Activated T-cell treated with anti-CD3 and anti-CD28 coated beads for 48 hours (primary cell): ENCODE results near the gene TBC1D22A.

Experiments
- DNase-seq: peaks from one replicate; pipeline ENCODE4 v3.0.0-alpha.2; 2020; ENCODE audit warnings: low read depth

The TBC1D22A gene

GRCh38 chr22:46995501-46996360 lies 233.3 kb downstream of the TBC1D22A start:
- DNase-seq, result no peak

GRCh38 chr22:46996595-46997310 lies 234.3 kb downstream of the TBC1D22A start:
- DNase-seq, result no peak

- DNase-seq, result no peak
Measured at GRCh38 chr22:46997311-46997970, 235.0 kb downstream of the TBC1D22A start.

- DNase-seq, result no peak
Measured at GRCh38 chr22:46998331-46998730, 235.9 kb downstream of the TBC1D22A start.

GRCh38 chr22:47000256-47000655 lies 237.8 kb downstream of the TBC1D22A start:
- DNase-seq, result no peak

GRCh38 chr22:47000888-47001287 lies 238.4 kb downstream of the TBC1D22A start:
- DNase-seq, result no peak

- no peak for DNase-seq
Measured at GRCh38 chr22:47001288-47001687, 238.8 kb downstream of the TBC1D22A start.

- no peak for DNase-seq
Measured at GRCh38 chr22:47002692-47003091, 240.2 kb downstream of the TBC1D22A start.

- DNase-seq, result no peak
Measured at GRCh38 chr22:47005506-47006408, 243.3 kb downstream of the TBC1D22A start.

GRCh38 chr22:47006433-47006832 lies 244.0 kb downstream of the TBC1D22A start:
- no peak for DNase-seq

- DNase-seq, result no peak
Measured at GRCh38 chr22:47006869-47007268, 244.4 kb downstream of the TBC1D22A start.

GRCh38 chr22:47007496-47007895 lies 245.0 kb downstream of the TBC1D22A start:
- DNase-seq, result no peak

GRCh38 chr22:47008208-47008885 lies 245.9 kb downstream of the TBC1D22A start:
- DNase-seq, result no peak

- no peak for DNase-seq
Measured at GRCh38 chr22:47009304-47010101, 247.1 kb downstream of the TBC1D22A start.

GRCh38 chr22:47010211-47010610 lies 247.8 kb downstream of the TBC1D22A start:
- DNase-seq, result no peak

GRCh38 chr22:47011131-47011858 lies 248.8 kb downstream of the TBC1D22A start:
- no peak for DNase-seq

- no peak for DNase-seq
Measured at GRCh38 chr22:47011859-47012258, 249.4 kb downstream of the TBC1D22A start.

GRCh38 chr22:47012589-47013370 lies 250.3 kb downstream of the TBC1D22A start:
- DNase-seq, result no peak
